OCI-LY7 (cell line): ENCODE results near the gene NUDT21.

ENCODE experiments used
- EZH2phosphoT487 ChIP-seq: fragments of 200-600 bp; sonication (generic); IDR thresholded peaks from 2 replicates; pipeline ENCODE4 v1.6.1; 2018; ENCODE audit warnings: low read depth, borderline replicate concordance, mild to moderate bottlenecking, mixed run types, antibody characterized with exemption, low read length, moderate library complexity, mixed read lengths
- TF ChIP-seq, protein P1 (sequence below): fragments of 200-600 bp; sonication (generic); conservative IDR thresholded peaks from 2 replicates; pipeline ENCODE4 v1.5.1; 2014; ENCODE audit warnings: mild to moderate bottlenecking, antibody characterized with exemption, low read length, moderate library complexity, mixed read lengths

DNA sequence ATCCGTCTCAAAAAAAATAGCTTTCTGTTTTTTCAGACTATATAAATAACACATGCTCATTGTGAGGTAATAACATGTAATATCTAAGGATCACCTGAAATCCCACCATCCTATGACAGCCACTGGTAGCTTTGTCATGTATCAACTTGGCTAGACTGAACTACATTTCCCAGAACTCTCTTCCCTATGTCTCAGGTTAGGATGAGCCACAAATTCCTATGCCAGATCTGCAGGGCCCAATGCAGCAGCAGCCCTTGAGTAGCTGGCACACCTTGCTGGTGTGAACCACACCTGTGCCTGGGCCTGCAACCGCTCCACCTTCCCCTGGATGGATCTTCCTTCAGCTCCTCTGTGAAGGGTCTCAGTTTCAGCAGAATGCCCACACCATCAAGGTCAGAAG is 28.3 kb upstream of the NUDT21 start:
- TF ChIP-seq, protein P1, sequence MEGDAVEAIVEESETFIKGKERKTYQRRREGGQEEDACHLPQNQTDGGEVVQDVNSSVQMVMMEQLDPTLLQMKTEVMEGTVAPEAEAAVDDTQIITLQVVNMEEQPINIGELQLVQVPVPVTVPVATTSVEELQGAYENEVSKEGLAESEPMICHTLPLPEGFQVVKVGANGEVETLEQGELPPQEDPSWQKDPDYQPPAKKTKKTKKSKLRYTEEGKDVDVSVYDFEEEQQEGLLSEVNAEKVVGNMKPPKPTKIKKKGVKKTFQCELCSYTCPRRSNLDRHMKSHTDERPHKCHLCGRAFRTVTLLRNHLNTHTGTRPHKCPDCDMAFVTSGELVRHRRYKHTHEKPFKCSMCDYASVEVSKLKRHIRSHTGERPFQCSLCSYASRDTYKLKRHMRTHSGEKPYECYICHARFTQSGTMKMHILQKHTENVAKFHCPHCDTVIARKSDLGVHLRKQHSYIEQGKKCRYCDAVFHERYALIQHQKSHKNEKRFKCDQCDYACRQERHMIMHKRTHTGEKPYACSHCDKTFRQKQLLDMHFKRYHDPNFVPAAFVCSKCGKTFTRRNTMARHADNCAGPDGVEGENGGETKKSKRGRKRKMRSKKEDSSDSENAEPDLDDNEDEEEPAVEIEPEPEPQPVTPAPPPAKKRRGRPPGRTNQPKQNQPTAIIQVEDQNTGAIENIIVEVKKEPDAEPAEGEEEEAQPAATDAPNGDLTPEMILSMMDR, result no peak
- no peak for TF ChIP-seq EZH2phosphoT487
